Activated naive CD8-positive, alpha-beta T cell treated with anti-CD3 and anti-CD28 coated beads, Interleukin-2, amount 50 U/mL, for 24 hours (primary cell): ENCODE results near the gene CLDN12.
A peak's percentile ranks its signal among the peaks of the same experiment; 100 is the strongest.

ENCODE experiments used
- ATAC-seq: fragments of 150-1000 bp; cut with Tn5 transposase; one replicate; pipeline ENCODE4 v1.10.0; 2021
- DNase-seq: peaks from one replicate; pipeline ENCODE4 v3.0.0; 2021
- H3K27ac Mint-ChIP-seq: one replicate; pipeline ENCODE4 v1.8.0; 2021; ENCODE audit warnings: mild to moderate bottlenecking, mixed read lengths
- H3K27me3 Mint-ChIP-seq: one replicate; pipeline ENCODE4 v1.8.0; 2021; ENCODE audit warnings: mixed read lengths
- H3K36me3 Mint-ChIP-seq: one replicate; pipeline ENCODE4 v1.8.0; 2021; ENCODE audit warnings: low read depth, mixed read lengths
- H3K4me1 Mint-ChIP-seq: one replicate; pipeline ENCODE4 v1.8.0; 2021; ENCODE audit warnings: mixed read lengths
- H3K4me3 Mint-ChIP-seq: one replicate; pipeline ENCODE4 v1.8.0; 2021; ENCODE audit warnings: mild to moderate bottlenecking, moderate library complexity, mixed read lengths
- H3K9me3 Mint-ChIP-seq: one replicate; pipeline ENCODE4 v1.8.0; 2021; ENCODE audit warnings: mixed read lengths

The CLDN12 gene

GRCh38 chr7:90403174-90404113 is at the start of gene CLDN12:
TSS of gene CLDN12 (plus strand) at chr7:90403461. CDS start at chr7:90412677, 9,216 bp downstream.
- ATAC-seq (peak; percentile 99), DNase-seq (peak; percentile 80)
- no peaks in the 10 kb centered on the region for H3K27me3 Mint-ChIP-seq
- peaks cover 24% of the 10 kb centered on the region for H3K4me1 Mint-ChIP-seq
- H3K36me3 Mint-ChIP-seq: peaks cover 5% of the 10 kb centered on the region
- H3K9me3 Mint-ChIP-seq: peaks cover 20% of the 10 kb centered on the region
- H3K27ac Mint-ChIP-seq: peak within 1 kb of the TSS; percentile 94
- H3K4me3 Mint-ChIP-seq: peak within 1 kb of the TSS; percentile 94

DNA sequence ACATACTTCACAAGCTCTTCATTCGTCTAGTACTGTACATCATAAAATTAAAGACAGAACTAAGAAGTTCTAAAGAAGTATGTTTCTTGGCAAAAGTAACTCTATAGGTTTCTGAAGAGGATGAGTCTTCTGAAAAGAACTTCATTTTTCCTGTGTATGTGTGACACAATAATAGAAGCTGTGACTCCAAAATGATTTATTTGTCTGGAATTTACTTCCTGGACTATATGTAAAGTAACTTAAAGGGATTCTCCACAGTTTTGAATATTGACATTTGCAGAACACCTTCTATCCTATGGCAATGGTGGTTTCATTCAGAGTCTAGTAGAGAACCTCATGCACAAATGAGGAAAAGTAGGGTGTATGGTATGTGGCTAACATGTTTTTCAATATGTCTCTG is 19.8 kb upstream of the CLDN12 start:
- Mint-ChIP-seq H3K27ac (no peak overlapping the region), H3K4me3 (no peak overlapping the region), H3K36me3 (peaks cover 60% of the 10 kb centered on the region), H3K4me1 (peaks cover 1% of the 10 kb centered on the region), H3K27me3 (no peaks in the 10 kb centered on the region), H3K9me3 (no peaks in the 10 kb centered on the region)
- DNase-seq: no peak
- no peak for ATAC-seq

DNA sequence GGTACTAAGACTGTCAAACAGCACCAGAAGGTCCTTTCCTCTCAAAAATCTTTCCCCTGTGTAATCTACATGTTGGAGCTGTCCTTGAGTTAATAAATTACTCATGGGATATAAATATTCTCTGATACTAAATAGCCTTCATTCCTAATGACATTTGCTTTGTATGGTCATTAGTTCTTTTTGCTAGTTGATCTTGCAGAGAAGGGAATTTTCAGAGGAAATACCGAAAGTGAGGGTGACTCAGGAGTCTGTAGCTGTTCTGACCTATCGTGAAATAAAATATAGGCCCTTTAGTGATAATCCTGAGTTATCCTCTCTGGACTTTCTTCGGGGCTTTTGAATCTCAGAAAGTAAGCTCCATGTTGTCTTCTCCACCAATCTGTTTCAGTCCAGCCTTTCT is 19.4 kb upstream of the CLDN12 start:
- H3K27me3 Mint-ChIP-seq: no peaks in the 10 kb centered on the region
- no peaks in the 10 kb centered on the region for H3K9me3 Mint-ChIP-seq
- ATAC-seq: no peak
- DNase-seq: no peak
- H3K36me3 Mint-ChIP-seq: peaks cover 61% of the 10 kb centered on the region
- H3K27ac Mint-ChIP-seq: no peak overlapping the region
- H3K4me3 Mint-ChIP-seq: no peak overlapping the region
- peaks cover 1% of the 10 kb centered on the region for H3K4me1 Mint-ChIP-seq

GRCh38 chr7:90384433-90384832 is 18.8 kb upstream of the CLDN12 start:
- no peaks in the 10 kb centered on the region for H3K9me3 Mint-ChIP-seq
- peaks cover 58% of the 10 kb centered on the region for H3K36me3 Mint-ChIP-seq
- DNase-seq (no peak), ATAC-seq (no peak)
- H3K27ac Mint-ChIP-seq: no peak overlapping the region
- peaks cover 1% of the 10 kb centered on the region for H3K4me1 Mint-ChIP-seq
- no peaks in the 10 kb centered on the region for H3K27me3 Mint-ChIP-seq
- H3K4me3 Mint-ChIP-seq: no peak overlapping the region

GRCh38 chr7:90387470-90388240 is 15.6 kb upstream of the CLDN12 start:
- ATAC-seq (no peak), DNase-seq (no peak)
- Mint-ChIP-seq H3K36me3 (peaks cover 42% of the 10 kb centered on the region), H3K27me3 (no peaks in the 10 kb centered on the region), H3K9me3 (no peaks in the 10 kb centered on the region), H3K4me1 (peaks cover 1% of the 10 kb centered on the region), H3K4me3 (no peak overlapping the region), H3K27ac (no peak overlapping the region)

DNA sequence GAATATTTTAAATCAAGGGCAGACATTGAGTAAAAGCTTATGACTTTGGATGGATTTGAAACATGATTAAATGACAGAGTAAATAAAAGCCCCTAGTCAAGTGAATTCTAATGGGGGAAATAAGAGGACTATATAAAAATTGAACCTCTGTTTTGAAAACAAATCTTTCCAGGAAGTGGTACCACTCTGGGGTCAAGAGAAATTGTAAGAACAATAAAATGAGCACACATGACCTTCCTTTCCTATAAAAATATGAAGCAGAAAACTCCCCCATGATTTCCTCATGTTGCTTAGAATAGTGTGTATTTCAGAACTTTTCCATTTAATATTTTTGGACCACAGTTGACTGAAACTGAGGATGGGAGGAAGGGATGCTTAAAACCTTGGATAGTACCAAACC is 12.3 kb upstream of the CLDN12 start:
- Mint-ChIP-seq H3K36me3 (peaks cover 37% of the 10 kb centered on the region), H3K27ac (no peak overlapping the region), H3K9me3 (peaks cover 17% of the 10 kb centered on the region), H3K4me1 (peaks cover 1% of the 10 kb centered on the region), H3K4me3 (no peak overlapping the region), H3K27me3 (no peaks in the 10 kb centered on the region)
- no peak for DNase-seq
- no peak for ATAC-seq

DNA sequence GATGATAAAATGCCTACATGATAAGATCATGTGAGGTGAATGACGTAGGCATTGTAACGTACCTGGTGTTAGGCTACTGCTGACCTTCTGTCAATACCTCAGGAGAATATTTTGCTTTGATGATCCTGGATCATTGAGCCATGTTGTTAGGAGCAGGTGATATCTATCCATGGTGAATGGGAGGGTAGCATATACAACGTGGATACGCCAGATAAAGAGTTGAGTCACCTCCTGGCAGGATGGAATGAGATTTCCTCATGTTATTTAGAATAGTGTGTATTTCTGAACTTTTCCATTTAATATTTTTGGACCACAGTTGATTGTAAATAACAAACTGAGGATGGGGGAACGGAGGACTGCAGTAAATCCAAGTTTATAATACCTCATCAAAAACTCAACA is 11.8 kb upstream of the CLDN12 start:
- ATAC-seq (no peak), DNase-seq (no peak)
- Mint-ChIP-seq H3K4me3 (no peak overlapping the region), H3K36me3 (peaks cover 35% of the 10 kb centered on the region), H3K27me3 (no peaks in the 10 kb centered on the region), H3K27ac (no peak overlapping the region), H3K4me1 (peaks cover 1% of the 10 kb centered on the region), H3K9me3 (peaks cover 22% of the 10 kb centered on the region)

DNA sequence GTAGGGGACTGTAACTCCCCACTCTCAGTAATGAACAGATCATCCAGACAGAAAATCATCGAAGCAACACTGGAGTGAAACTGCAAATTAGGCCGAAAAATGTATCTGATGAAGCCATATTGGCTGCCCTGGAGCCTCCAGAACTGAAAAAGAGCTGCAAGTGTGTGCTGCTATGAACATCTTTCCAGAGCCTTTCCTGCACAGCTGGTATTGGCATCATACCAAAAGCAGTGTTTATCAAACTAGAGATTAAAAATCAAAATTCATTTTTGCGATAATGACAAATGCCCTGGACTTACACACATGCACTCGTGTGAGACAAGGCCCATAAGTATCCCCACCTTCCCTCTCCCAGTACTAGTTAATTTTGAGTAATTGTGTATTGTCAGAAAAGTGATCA is 6.8 kb upstream of the CLDN12 start:
- H3K27ac Mint-ChIP-seq: no peak overlapping the region
- no peaks in the 10 kb centered on the region for H3K27me3 Mint-ChIP-seq
- ATAC-seq (no peak), DNase-seq (no peak)
- peaks cover 52% of the 10 kb centered on the region for H3K9me3 Mint-ChIP-seq
- no peaks in the 10 kb centered on the region for H3K4me1 Mint-ChIP-seq
- peaks cover 20% of the 10 kb centered on the region for H3K36me3 Mint-ChIP-seq
- H3K4me3 Mint-ChIP-seq: no peak overlapping the region

- Mint-ChIP-seq H3K4me1 (peaks cover 24% of the 10 kb centered on the region), H3K27ac (no peak overlapping the region), H3K9me3 (peaks cover 26% of the 10 kb centered on the region), H3K27me3 (no peaks in the 10 kb centered on the region), H3K4me3 (no peak overlapping the region), H3K36me3 (no peaks in the 10 kb centered on the region)
- ATAC-seq (no peak), DNase-seq (no peak)
Measured at GRCh38 chr7:90401989-90402388, 1.3 kb upstream of the CLDN12 start.

DNA sequence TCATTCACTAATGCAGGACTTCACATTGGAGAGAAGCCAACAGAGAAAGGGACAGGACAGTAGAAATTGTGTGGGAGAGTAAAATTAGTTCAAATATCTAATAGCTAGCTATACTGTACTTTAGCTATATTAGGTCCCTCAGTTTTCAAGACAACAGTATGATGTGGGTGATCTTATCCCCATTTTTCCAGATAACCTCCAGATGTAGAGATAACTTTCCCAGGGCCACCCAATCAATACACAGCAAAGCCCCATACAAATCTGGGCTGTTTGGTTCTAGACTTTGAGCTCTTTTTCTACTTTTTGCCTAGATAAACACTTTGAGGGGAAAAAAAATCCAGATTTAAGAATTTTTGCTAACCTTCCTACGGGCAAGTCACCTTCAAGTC is 482 bp upstream of the CLDN12 start:
- Mint-ChIP-seq H3K9me3 (peaks cover 24% of the 10 kb centered on the region), H3K4me3 (peak overlapping the region; percentile 94), H3K27ac (peak overlapping the region; percentile 94), H3K36me3 (peaks cover 4% of the 10 kb centered on the region), H3K4me1 (peaks cover 24% of the 10 kb centered on the region), H3K27me3 (no peaks in the 10 kb centered on the region)
- DNase-seq (no peak), ATAC-seq (no peak)

- DNase-seq (no peak), ATAC-seq (no peak)
- Mint-ChIP-seq H3K27me3 (no peaks in the 10 kb centered on the region), H3K4me1 (peaks cover 24% of the 10 kb centered on the region), H3K27ac (peak overlapping the region; percentile 94), H3K9me3 (peaks cover 10% of the 10 kb centered on the region), H3K36me3 (peaks cover 5% of the 10 kb centered on the region), H3K4me3 (peak overlapping the region; percentile 94)
Measured at GRCh38 chr7:90404777-90405176, 1.5 kb downstream of the CLDN12 start.

GRCh38 chr7:90407484-90407821 is 4.2 kb downstream of the CLDN12 start:
- Mint-ChIP-seq H3K9me3 (no peaks in the 10 kb centered on the region), H3K36me3 (peaks cover 5% of the 10 kb centered on the region), H3K4me1 (peaks cover 24% of the 10 kb centered on the region), H3K27ac (no peak overlapping the region), H3K4me3 (no peak overlapping the region), H3K27me3 (no peaks in the 10 kb centered on the region)
- ATAC-seq: no peak
- no peak for DNase-seq

GRCh38 chr7:90408142-90408541 is 4.9 kb downstream of the CLDN12 start:
- H3K4me1 Mint-ChIP-seq: peaks cover 17% of the 10 kb centered on the region
- peaks cover 5% of the 10 kb centered on the region for H3K36me3 Mint-ChIP-seq
- H3K27ac Mint-ChIP-seq: no peak overlapping the region
- no peak overlapping the region for H3K4me3 Mint-ChIP-seq
- DNase-seq: no peak
- no peaks in the 10 kb centered on the region for H3K9me3 Mint-ChIP-seq
- no peaks in the 10 kb centered on the region for H3K27me3 Mint-ChIP-seq
- no peak for ATAC-seq

DNA sequence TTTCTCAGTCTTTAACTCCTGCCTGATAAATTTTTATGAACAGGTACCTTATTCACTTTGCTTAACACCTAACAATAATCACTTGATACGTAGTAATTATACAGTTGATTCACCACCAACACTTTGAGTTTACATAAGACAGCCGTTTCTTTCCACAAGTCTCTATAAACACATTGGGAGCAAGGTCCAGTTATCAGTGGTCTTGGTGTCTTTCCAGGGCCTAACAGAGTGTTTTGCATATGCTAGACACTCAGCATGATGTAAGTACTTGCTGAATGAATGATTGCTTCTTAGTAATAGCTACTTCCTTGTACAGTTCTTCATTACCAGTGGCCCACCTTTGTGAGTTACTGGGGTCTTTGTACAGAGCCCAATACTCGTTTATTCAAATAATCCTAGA is 6.4 kb downstream of the CLDN12 start:
- ATAC-seq (no peak), DNase-seq (no peak)
- no peaks in the 10 kb centered on the region for H3K9me3 Mint-ChIP-seq
- H3K4me1 Mint-ChIP-seq: peaks cover 5% of the 10 kb centered on the region
- H3K27ac Mint-ChIP-seq: no peak overlapping the region
- peaks cover 5% of the 10 kb centered on the region for H3K36me3 Mint-ChIP-seq
- no peak overlapping the region for H3K4me3 Mint-ChIP-seq
- no peaks in the 10 kb centered on the region for H3K27me3 Mint-ChIP-seq

- Mint-ChIP-seq H3K4me3 (no peak overlapping the region), H3K27ac (no peak overlapping the region), H3K36me3 (peaks cover 5% of the 10 kb centered on the region), H3K27me3 (no peaks in the 10 kb centered on the region), H3K4me1 (no peaks in the 10 kb centered on the region), H3K9me3 (no peaks in the 10 kb centered on the region)
- DNase-seq (no peak), ATAC-seq (no peak)
Measured at GRCh38 chr7:90411510-90411909, 8.2 kb downstream of the CLDN12 start.
